Nephron (organoid): Measurements from ENCODE around the gene POLD4.

Source experiments
- H3K27ac Mint-ChIP-seq, 3 experiments: 2 replicates each; pipeline ENCODE4 v1.8.0; 2020; ENCODE audit warnings: mixed read lengths in 3 of 3, mild to moderate bottlenecking in 2 of 3, moderate library complexity in 1 of 3
- H3K27me3 Mint-ChIP-seq: 2 replicates; pipeline ENCODE4 v1.8.0; 2021; ENCODE audit warnings: low read depth, mild to moderate bottlenecking, moderate library complexity, mixed read lengths
- H3K36me3 Mint-ChIP-seq: 2 replicates; pipeline ENCODE4 v1.8.0; 2020; ENCODE audit warnings: low read depth, mixed read lengths
- H3K4me1 Mint-ChIP-seq: 2 replicates; pipeline ENCODE4 v1.8.0; 2020; ENCODE audit warnings: mixed read lengths
- H3K4me3 Mint-ChIP-seq, 3 experiments: 2 replicates each; pipeline ENCODE4 v1.8.0; 2020; ENCODE audit warnings: mild to moderate bottlenecking in 3 of 3, mixed read lengths in 3 of 3, moderate library complexity in 2 of 3
- H3K9me3 Mint-ChIP-seq: 2 replicates; pipeline ENCODE4 v1.8.0; 2020; ENCODE audit warnings: mixed read lengths
- TF ChIP-seq, protein P1 (sequence below), 3 experiments: fragments of 200-600 bp; sonication (generic); IDR thresholded peaks; one replicate each; pipeline ENCODE4 v1.5.0; 2021; ENCODE audit warnings: antibody characterized with exemption in 3 of 3; ENCODE audit not compliant: unreplicated experiment in 3 of 3

The POLD4 gene

DNA sequence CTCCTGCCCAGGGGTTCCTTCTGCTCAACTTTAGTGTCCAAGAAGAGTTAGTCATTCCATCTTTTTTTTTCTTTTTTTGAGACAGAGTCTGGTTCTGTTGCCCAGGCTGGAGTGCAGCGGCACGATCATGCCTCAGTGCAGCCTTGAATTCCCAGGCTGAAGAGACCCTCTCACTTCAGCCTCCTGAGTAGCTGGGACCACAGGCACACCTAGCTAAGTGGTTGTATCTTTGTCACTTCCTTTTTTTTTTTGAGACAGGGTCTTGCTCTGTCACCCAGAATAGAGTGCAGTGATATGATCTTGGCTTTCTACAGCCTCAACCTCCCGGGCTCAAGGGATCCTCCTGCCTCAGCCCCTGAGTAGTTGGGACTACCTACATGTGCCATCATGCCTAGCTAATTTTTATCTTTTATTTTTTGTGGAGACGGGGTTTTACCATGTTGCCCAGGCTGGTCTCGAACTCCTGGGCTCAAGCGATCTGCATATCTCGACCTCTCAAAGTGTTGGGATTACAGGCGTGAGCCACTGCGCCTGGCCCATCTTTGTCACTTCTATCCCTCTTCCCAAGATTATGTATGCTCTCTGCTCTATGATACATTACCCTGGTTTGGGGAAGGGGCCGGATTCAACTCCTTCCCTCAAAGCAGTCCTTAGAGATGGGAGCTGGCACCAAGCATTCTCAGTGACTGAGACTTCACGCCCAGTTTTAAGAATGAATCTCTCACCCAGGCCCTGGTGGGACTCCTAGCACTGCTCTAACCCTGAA lies 40.0 kb downstream of the POLD4 start:
- no peak overlapping the region for H3K27ac Mint-ChIP-seq
- peaks cover 4% of the 10 kb centered on the region for H3K4me1 Mint-ChIP-seq
- H3K4me3 Mint-ChIP-seq: peak overlapping the region in 1 of 3 experiments; percentile 19
- H3K27me3 Mint-ChIP-seq: peaks cover 4% of the 10 kb centered on the region
- no peaks in the 10 kb centered on the region for H3K36me3 Mint-ChIP-seq
- TF ChIP-seq, protein P1, sequence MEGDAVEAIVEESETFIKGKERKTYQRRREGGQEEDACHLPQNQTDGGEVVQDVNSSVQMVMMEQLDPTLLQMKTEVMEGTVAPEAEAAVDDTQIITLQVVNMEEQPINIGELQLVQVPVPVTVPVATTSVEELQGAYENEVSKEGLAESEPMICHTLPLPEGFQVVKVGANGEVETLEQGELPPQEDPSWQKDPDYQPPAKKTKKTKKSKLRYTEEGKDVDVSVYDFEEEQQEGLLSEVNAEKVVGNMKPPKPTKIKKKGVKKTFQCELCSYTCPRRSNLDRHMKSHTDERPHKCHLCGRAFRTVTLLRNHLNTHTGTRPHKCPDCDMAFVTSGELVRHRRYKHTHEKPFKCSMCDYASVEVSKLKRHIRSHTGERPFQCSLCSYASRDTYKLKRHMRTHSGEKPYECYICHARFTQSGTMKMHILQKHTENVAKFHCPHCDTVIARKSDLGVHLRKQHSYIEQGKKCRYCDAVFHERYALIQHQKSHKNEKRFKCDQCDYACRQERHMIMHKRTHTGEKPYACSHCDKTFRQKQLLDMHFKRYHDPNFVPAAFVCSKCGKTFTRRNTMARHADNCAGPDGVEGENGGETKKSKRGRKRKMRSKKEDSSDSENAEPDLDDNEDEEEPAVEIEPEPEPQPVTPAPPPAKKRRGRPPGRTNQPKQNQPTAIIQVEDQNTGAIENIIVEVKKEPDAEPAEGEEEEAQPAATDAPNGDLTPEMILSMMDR (IDR thresholded peaks at IDR 0.05; ENCODE audit: unreplicated experiment in 3 of 3): no peak
- no peaks in the 10 kb centered on the region for H3K9me3 Mint-ChIP-seq

DNA sequence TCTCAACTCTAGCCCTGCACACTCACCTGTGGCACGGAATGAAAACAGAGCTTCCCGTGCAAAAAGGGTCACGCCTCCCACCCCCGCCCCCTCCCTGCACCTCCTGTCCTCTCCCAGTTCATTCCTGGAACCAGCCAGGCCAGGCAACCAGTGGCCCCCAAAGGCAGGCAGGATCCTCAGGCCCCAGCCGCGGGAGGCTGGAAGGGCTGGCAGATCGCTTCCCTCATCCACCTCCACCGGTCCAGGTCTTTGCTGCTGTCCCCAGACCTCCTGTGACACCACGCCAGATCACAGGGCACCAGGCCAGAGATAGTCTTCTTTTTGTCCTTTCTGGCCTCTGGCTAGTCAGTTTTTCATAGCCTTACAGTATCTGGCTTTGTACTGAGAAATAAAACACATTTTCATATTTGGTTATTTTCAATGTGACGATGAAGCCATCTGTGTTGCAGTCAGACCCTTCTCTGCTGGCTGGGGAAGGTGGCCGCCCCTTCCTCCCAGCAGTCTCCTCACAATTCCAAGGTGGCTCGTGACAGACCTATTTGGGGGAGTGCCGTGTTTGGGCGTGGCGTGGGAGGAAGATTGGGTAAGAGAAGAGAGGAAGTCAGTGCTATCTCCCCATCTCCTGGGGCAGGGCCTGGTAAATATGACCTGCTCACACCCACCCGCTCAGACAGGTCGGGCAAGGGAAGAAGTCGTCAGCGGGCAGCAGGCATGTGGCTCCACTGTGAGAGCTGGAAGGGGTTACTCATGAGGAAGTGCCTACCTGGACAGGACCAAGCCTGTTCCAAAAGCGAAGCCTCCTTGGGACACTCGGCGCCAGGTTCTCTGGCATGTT lies 40.9 kb downstream of the POLD4 start:
- Mint-ChIP-seq H3K27ac (no peak overlapping the region), H3K9me3 (no peaks in the 10 kb centered on the region), H3K36me3 (no peaks in the 10 kb centered on the region), H3K27me3 (peaks cover 3% of the 10 kb centered on the region), H3K4me1 (no peaks in the 10 kb centered on the region), H3K4me3 (no peak overlapping the region)
- TF ChIP-seq, protein P1 (IDR thresholded peaks at IDR 0.05; ENCODE audit: unreplicated experiment in 3 of 3): no peak

DNA sequence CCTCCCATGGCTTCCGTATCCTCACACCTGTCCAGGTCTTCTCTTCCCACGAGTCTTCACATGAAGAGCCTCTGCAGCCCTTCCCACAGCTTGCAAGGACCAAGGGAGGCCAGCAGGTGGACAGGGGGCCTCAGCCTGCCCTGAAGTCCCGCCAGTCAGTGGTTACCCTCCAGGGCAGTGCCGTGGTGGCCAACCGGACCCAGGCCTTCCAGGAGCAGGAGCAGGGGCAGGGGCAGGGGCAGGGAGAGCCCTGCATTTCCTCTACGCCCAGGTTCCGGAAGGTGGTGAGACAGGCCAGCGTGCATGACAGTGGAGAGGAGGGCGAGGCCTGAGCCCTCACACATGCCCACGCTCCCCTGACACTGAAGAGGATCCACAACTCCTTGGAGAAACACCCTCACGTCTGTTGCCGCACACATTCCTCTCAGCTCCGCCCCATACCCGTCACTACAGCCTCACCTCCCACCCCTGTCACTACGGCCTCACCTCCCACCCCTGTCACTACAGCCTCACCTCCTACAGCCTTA lies 41.7 kb downstream of the POLD4 start:
- TF ChIP-seq, protein P1 (IDR thresholded peaks at IDR 0.05; ENCODE audit: unreplicated experiment in 3 of 3): no peak
- Mint-ChIP-seq H3K27ac (no peak overlapping the region), H3K4me1 (no peaks in the 10 kb centered on the region), H3K4me3 (no peak overlapping the region), H3K36me3 (no peaks in the 10 kb centered on the region), H3K27me3 (peaks cover 3% of the 10 kb centered on the region), H3K9me3 (no peaks in the 10 kb centered on the region)

DNA sequence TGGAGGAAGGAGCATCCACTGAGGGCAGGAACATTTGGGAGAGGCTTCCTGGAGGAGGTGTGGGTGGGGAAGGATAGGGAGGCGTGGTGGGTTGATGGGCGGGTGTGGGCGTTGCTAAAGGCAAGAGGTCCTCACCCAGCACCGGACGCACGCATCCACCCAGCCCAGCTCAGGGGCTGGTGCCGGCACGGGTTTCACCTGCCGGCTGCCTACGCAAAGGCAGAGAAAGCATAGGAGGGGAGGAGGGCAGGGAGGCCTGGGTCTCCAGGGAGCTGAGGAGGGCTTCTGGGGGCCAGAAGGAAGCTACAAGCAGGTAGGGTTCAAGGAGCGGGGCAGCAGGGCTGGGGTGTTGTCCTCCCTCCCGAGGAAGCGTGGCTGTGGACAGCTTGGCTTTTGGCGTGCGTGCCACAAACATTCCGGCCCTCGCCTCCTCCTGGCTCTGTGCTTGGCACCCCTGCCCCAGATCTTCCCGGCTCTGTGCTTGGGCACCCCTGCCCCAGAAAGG lies 42.2 kb downstream of the POLD4 start:
- H3K36me3 Mint-ChIP-seq: no peaks in the 10 kb centered on the region

DNA sequence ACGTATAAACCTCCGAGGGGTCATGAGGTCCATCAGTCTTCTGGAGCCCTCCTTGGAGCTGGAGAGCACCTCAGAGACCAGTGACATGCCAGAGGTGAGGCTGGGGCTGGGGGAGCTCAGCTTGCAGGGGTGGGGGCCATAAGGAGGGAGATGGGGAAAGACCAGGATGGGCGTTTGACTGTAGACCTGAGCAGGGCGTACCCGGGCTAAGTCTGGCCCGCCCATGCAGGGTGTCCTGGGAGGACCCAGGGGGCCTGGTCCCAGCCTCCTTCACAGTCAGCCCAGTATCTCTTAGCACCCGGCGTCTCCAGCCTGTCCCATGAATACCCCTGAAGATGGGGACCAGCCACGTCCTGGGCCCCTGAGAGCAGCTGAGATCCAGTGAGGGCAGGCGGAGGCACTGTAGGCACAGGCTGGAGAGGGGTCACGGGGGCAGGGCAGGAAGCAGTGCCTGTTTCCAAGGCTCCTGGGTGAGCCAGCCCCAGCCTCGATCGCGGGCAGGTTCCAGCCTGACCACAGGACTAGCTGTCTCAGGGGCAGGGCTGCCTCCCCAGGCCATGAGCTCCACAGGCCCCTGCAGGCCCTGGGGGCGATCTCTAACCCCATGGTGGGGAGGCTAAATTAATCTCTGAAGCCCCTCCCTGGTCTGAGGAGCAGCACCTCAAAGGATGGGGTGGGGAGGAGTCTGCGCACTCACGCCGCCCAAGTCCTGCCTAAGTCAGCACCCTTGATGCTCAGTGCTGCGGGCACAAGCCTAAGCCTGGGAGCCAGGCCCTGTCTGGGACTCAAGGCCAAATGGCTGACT lies 42.9 kb downstream of the POLD4 start:
- no peaks in the 10 kb centered on the region for H3K9me3 Mint-ChIP-seq
- peaks cover 3% of the 10 kb centered on the region for H3K27me3 Mint-ChIP-seq
- no peaks in the 10 kb centered on the region for H3K36me3 Mint-ChIP-seq
- H3K27ac Mint-ChIP-seq: no peak overlapping the region
- no peaks in the 10 kb centered on the region for H3K4me1 Mint-ChIP-seq
- TF ChIP-seq, protein P1 (IDR thresholded peaks at IDR 0.05; ENCODE audit: unreplicated experiment in 3 of 3): no peak
- H3K4me3 Mint-ChIP-seq: no peak overlapping the region

More for the DNA sequence above, 42.2 kb downstream of the POLD4 start:
- Mint-ChIP-seq H3K4me3 (no peak overlapping the region), H3K27me3 (peaks cover 3% of the 10 kb centered on the region), H3K27ac (no peak overlapping the region), H3K9me3 (no peaks in the 10 kb centered on the region), H3K4me1 (no peaks in the 10 kb centered on the region)
- TF ChIP-seq, protein P1 (IDR thresholded peaks at IDR 0.05; ENCODE audit: unreplicated experiment in 3 of 3): no peak
